ENCODE data around the gene ABI1.
"Not testable (repeated sequence)": the region's sequence is repeated elsewhere in the genome, so short reads cannot be mapped to it uniquely, and the experiment has no call there.

The ABI1 gene

DNA sequence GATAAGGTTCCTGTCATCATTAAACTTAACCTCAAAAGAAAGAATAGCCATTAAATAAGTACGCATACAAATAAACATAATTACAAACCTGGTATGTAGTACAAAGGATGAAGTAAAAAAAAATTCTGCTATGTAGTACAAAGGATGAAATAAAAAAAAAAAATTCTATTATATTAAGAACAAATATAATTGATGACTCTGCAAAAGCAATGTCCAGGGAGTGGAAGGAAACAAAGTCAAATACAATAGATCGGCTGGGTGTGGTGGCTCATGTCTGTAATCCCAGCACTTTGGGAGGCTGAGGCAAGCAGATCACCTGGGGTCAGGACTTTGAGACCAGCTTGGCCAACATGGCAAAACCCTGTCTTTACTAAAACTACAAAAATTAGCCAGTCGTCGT, 56.9 kb downstream of the ABI1 start:
- Histone ChIP-seq H3K4me1 (ENCODE audit: control insufficient read depth, insufficient read depth, low read length, poor library complexity, severe bottlenecking) (peaks cover 25% of the 10 kb centered on the region), H3K36me3 (ENCODE audit: control insufficient read depth, insufficient read depth, low read length) (no peaks in the 10 kb centered on the region), H3K27ac (ENCODE audit: low read depth, low read length, severe bottlenecking) (no peak overlapping the region), H3K4me3 (ENCODE audit: extremely low read depth, insufficient read depth, low read length, poor library complexity, severe bottlenecking) (no peak overlapping the region), H3K9me3 (ENCODE audit: control insufficient read depth, low read length) (no peaks in the 10 kb centered on the region)
- WGBS, 2 experiments (ENCODE audit: insufficient coverage in 2 of 2) = 78 to 83% methylated on average over 3 of the region's 4 CpGs

DNA sequence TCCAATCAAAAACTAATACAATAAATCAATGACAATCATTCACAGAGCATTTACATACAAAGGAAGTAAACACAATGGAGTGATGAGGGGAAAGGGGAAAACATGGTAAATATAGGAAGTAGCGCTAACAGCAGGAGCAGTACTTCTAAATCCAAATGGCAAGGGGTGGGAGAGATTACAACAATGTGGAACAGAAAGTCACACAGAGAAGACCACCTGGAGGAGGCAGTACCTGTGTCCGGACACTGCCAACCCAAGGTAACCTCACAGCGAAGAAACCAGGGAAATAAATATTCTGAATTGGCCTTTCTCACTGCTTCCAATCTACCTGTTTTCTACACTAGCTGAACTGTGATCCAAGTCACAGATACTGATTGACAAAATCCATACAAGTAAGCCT, 58.2 kb downstream of the ABI1 start:
- no peak overlapping the region for H3K27ac ChIP-seq (ENCODE audit: low read depth, low read length, severe bottlenecking)
- peaks cover 25% of the 10 kb centered on the region for H3K4me1 ChIP-seq (ENCODE audit: control insufficient read depth, insufficient read depth, low read length, poor library complexity, severe bottlenecking)
- H3K4me3 ChIP-seq (ENCODE audit: extremely low read depth, insufficient read depth, low read length, poor library complexity, severe bottlenecking) = no peak overlapping the region
- H3K9me3 ChIP-seq (ENCODE audit: control insufficient read depth, low read length) = no peaks in the 10 kb centered on the region
- 86 to 90% methylated on average over 3 of the region's 3 CpGs for WGBS, 2 experiments (ENCODE audit: insufficient coverage in 2 of 2)
- H3K36me3 ChIP-seq (ENCODE audit: control insufficient read depth, insufficient read depth, low read length) = no peaks in the 10 kb centered on the region

GRCh38 chr10:26801831-26802230, 58.9 kb downstream of the ABI1 start:
- Histone ChIP-seq H3K4me3 (ENCODE audit: extremely low read depth, insufficient read depth, low read length, poor library complexity, severe bottlenecking) (no peak overlapping the region), H3K9me3 (ENCODE audit: control insufficient read depth, low read length) (no peaks in the 10 kb centered on the region), H3K4me1 (ENCODE audit: control insufficient read depth, insufficient read depth, low read length, poor library complexity, severe bottlenecking) (peaks cover 25% of the 10 kb centered on the region), H3K27ac (ENCODE audit: low read depth, low read length, severe bottlenecking) (no peak overlapping the region), H3K36me3 (ENCODE audit: control insufficient read depth, insufficient read depth, low read length) (no peaks in the 10 kb centered on the region)
- WGBS, 2 experiments (ENCODE audit: insufficient coverage in 2 of 2) = 89 to 100% methylated on average over 1 of the region's 3 CpGs

DNA sequence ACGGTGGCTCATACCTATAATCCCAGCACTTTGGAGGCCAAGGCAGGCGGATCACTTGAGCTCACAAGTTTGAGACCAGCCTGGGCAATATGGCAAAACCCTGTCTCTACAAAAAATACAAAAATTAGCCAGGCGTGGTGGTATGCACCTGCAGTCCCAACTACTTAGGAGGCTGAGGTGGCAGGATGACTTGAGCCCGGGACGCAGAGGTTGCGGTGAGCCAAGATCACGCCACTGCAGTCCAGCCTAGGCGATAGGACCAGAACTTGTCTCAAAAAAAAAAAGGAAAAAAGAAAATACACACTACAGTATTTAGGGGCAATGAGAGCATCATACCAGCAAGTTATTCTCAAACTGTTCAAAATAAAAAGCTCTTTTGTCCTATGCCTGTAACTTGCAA, 59.5 kb downstream of the ABI1 start:
- Histone ChIP-seq H3K4me3 (ENCODE audit: extremely low read depth, insufficient read depth, low read length, poor library complexity, severe bottlenecking) (no peak overlapping the region), H3K4me1 (ENCODE audit: control insufficient read depth, insufficient read depth, low read length, poor library complexity, severe bottlenecking) (peaks cover 24% of the 10 kb centered on the region), H3K36me3 (ENCODE audit: control insufficient read depth, insufficient read depth, low read length) (no peaks in the 10 kb centered on the region), H3K9me3 (ENCODE audit: control insufficient read depth, low read length) (no peaks in the 10 kb centered on the region), H3K27ac (ENCODE audit: low read depth, low read length, severe bottlenecking) (no peak overlapping the region)
- WGBS, 2 experiments (ENCODE audit: insufficient coverage in 2 of 2) = 93 to 96% methylated on average over 4 to 6 of the region's 8 CpGs

DNA sequence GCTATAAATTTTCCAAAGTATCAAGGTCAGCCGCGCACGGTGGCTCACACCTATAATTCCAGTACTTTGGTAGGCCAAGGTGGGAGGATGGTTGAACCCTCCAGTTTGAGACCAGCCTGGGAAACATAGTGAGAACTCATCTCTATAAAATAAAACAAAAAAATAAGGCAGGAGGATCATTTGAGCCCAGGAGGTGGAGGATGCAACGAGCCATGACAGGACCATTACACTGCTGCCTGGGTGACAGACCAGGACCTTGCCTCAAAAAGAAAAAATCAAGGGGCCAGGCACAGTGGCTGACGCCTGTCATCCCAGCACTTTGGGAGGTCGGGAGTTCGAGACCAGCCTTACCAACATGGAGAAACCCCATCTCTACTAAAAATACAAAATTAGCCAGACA, 60.3 kb downstream of the ABI1 start:
- Histone ChIP-seq H3K36me3 (ENCODE audit: control insufficient read depth, insufficient read depth, low read length) (no peaks in the 10 kb centered on the region), H3K4me1 (ENCODE audit: control insufficient read depth, insufficient read depth, low read length, poor library complexity, severe bottlenecking) (peaks cover 17% of the 10 kb centered on the region), H3K9me3 (ENCODE audit: control insufficient read depth, low read length) (peaks cover 4% of the 10 kb centered on the region), H3K27ac (ENCODE audit: low read depth, low read length, severe bottlenecking) (no peak overlapping the region), H3K4me3 (ENCODE audit: extremely low read depth, insufficient read depth, low read length, poor library complexity, severe bottlenecking) (no peak overlapping the region)
- WGBS, 2 experiments (ENCODE audit: insufficient coverage in 2 of 2) = 93% methylated on average over 3 of the region's 7 CpGs

DNA sequence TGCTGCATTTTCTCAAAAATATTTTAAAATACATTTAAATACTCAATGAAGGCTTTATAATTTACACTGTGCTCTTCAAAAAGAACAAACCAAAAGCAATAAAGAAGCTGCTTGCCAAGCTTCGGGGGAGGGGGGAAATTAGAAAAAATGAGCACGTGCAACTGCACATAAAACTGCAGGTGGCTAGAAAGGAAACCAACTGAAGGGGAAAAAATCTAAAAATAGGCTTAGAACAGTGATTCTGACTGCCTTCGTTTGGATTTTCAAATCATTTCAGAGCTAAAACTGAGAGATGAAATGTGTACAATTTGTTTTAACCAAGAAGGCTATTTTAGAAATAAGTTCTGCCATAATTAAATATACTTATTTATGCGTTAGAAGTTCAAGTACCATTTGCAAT, 61.4 kb downstream of the ABI1 start:
- Histone ChIP-seq H3K9me3 (ENCODE audit: control insufficient read depth, low read length) (peaks cover 4% of the 10 kb centered on the region), H3K4me3 (ENCODE audit: extremely low read depth, insufficient read depth, low read length, poor library complexity, severe bottlenecking) (no peak overlapping the region), H3K27ac (ENCODE audit: low read depth, low read length, severe bottlenecking) (no peak overlapping the region), H3K4me1 (ENCODE audit: control insufficient read depth, insufficient read depth, low read length, poor library complexity, severe bottlenecking) (peaks cover 13% of the 10 kb centered on the region), H3K36me3 (ENCODE audit: control insufficient read depth, insufficient read depth, low read length) (no peaks in the 10 kb centered on the region)
- 86 to 100% methylated on average over 1 to 3 of the region's 4 CpGs for WGBS, 2 experiments (ENCODE audit: insufficient coverage in 2 of 2)

- Histone ChIP-seq H3K9me3 (ENCODE audit: control insufficient read depth, low read length) (peaks cover 4% of the 10 kb centered on the region), H3K27ac (ENCODE audit: low read depth, low read length, severe bottlenecking) (no peak overlapping the region), H3K36me3 (ENCODE audit: control insufficient read depth, insufficient read depth, low read length) (no peaks in the 10 kb centered on the region), H3K4me1 (ENCODE audit: control insufficient read depth, insufficient read depth, low read length, poor library complexity, severe bottlenecking) (peaks cover 10% of the 10 kb centered on the region), H3K4me3 (ENCODE audit: extremely low read depth, insufficient read depth, low read length, poor library complexity, severe bottlenecking) (no peak overlapping the region)
- WGBS, 2 experiments (ENCODE audit: insufficient coverage in 2 of 2) = 91 to 94% methylated on average over 4 to 5 of the region's 5 CpGs
Measured at GRCh38 chr10:26798298-26798697, 62.5 kb downstream of the ABI1 start.

GRCh38 chr10:26797340-26797739, 63.4 kb downstream of the ABI1 start:
- no peak overlapping the region for H3K27ac ChIP-seq (ENCODE audit: low read depth, low read length, severe bottlenecking)
- H3K4me1 ChIP-seq (ENCODE audit: control insufficient read depth, insufficient read depth, low read length, poor library complexity, severe bottlenecking) = peaks cover under 1% of the 10 kb centered on the region
- peaks cover 4% of the 10 kb centered on the region for H3K9me3 ChIP-seq (ENCODE audit: control insufficient read depth, low read length)
- 100% methylated on average over 1 of the region's 2 CpGs; no CpG with 5 or more reads in 1 of the 2 experiments for WGBS, 2 experiments (ENCODE audit: insufficient coverage in 2 of 2)
- no peak overlapping the region for H3K4me3 ChIP-seq (ENCODE audit: extremely low read depth, insufficient read depth, low read length, poor library complexity, severe bottlenecking)
- no peaks in the 10 kb centered on the region for H3K36me3 ChIP-seq (ENCODE audit: control insufficient read depth, insufficient read depth, low read length)

GRCh38 chr10:26792758-26793495, 67.8 kb downstream of the ABI1 start:
- Histone ChIP-seq H3K9me3 (ENCODE audit: control insufficient read depth, low read length) (peaks cover 4% of the 10 kb centered on the region), H3K4me1 (ENCODE audit: control insufficient read depth, insufficient read depth, low read length, poor library complexity, severe bottlenecking) (no peaks in the 10 kb centered on the region), H3K36me3 (ENCODE audit: control insufficient read depth, insufficient read depth, low read length) (no peaks in the 10 kb centered on the region), H3K27ac (ENCODE audit: low read depth, low read length, severe bottlenecking) (no peak overlapping the region), H3K4me3 (ENCODE audit: extremely low read depth, insufficient read depth, low read length, poor library complexity, severe bottlenecking) (no peak overlapping the region)
- no CpG with 5 or more reads among the region's 2 CpGs for WGBS, 2 experiments (ENCODE audit: insufficient coverage in 2 of 2)

- 72 to 100% methylated on average over 1 to 2 of the region's 4 CpGs for WGBS, 2 experiments (ENCODE audit: insufficient coverage in 2 of 2)
- Histone ChIP-seq H3K36me3 (ENCODE audit: control insufficient read depth, insufficient read depth, low read length) (no peaks in the 10 kb centered on the region), H3K4me3 (ENCODE audit: extremely low read depth, insufficient read depth, low read length, poor library complexity, severe bottlenecking) (no peak overlapping the region), H3K4me1 (ENCODE audit: control insufficient read depth, insufficient read depth, low read length, poor library complexity, severe bottlenecking) (no peaks in the 10 kb centered on the region), H3K27ac (ENCODE audit: low read depth, low read length, severe bottlenecking) (no peak overlapping the region), H3K9me3 (ENCODE audit: control insufficient read depth, low read length) (no peaks in the 10 kb centered on the region)
Measured at GRCh38 chr10:26790221-26790995, 70.3 kb downstream of the ABI1 start.

DNA sequence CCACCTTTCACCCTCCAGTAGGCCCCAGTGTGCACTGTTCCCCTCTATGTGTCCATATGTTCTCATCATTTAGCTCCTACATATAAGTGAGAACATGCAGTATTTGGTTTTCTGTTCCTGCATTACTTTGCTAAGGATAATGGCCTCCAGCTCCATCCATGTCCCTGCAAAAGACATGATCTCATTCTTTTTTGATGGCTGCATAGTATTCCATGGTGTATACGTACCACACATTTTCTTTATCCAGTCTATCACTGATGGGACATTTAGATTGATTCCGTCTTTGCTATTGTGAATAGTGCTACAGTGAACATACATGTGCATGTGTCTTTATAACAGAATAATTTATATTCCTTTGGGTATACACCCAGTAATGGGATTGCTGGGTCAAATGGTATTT, 71.0 kb downstream of the ABI1 start:
- H3K4me1 ChIP-seq (ENCODE audit: control insufficient read depth, insufficient read depth, low read length, poor library complexity, severe bottlenecking); H3K27ac ChIP-seq (ENCODE audit: low read depth, low read length, severe bottlenecking); H3K9me3 ChIP-seq (ENCODE audit: control insufficient read depth, low read length); H3K4me3 ChIP-seq (ENCODE audit: extremely low read depth, insufficient read depth, low read length, poor library complexity, severe bottlenecking); H3K36me3 ChIP-seq (ENCODE audit: control insufficient read depth, insufficient read depth, low read length): not testable (repeated sequence)
- WGBS, 2 experiments (ENCODE audit: insufficient coverage in 2 of 2) = no CpG with 5 or more reads among the region's 2 CpGs

Data from mesodermal cell (in vitro differentiated cells).